Thyroid gland (tissue), 4 donors: ENCODE results near the gene NUDCD3.

ENCODE experiments used
- POLR2A ChIP-seq, 2 donors: fragments of 450-650 bp; IDR thresholded peaks; one replicate each; pipeline ENCODE4 v1.6.1; 2017; ENCODE audit warnings: antibody characterized with exemption in 2 of 2, mild to moderate bottlenecking in 2 of 2, moderate library complexity in 1 of 2
- TF ChIP-seq, protein P1 (sequence below), 6 experiments: fragments of 200-600 bp in 3 of 6; fragments of 450-650 bp in 3 of 6; sonication (generic) in 3 of 6; IDR thresholded peaks; one replicate each; pipeline ENCODE4 v1.5.1; 2016 to 2019; ENCODE audit warnings: antibody characterized with exemption in 6 of 6, mild to moderate bottlenecking in 2 of 6, inconsistent platforms in 1 of 6, moderate library complexity in 1 of 6

- TF ChIP-seq, protein P1, sequence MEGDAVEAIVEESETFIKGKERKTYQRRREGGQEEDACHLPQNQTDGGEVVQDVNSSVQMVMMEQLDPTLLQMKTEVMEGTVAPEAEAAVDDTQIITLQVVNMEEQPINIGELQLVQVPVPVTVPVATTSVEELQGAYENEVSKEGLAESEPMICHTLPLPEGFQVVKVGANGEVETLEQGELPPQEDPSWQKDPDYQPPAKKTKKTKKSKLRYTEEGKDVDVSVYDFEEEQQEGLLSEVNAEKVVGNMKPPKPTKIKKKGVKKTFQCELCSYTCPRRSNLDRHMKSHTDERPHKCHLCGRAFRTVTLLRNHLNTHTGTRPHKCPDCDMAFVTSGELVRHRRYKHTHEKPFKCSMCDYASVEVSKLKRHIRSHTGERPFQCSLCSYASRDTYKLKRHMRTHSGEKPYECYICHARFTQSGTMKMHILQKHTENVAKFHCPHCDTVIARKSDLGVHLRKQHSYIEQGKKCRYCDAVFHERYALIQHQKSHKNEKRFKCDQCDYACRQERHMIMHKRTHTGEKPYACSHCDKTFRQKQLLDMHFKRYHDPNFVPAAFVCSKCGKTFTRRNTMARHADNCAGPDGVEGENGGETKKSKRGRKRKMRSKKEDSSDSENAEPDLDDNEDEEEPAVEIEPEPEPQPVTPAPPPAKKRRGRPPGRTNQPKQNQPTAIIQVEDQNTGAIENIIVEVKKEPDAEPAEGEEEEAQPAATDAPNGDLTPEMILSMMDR (IDR thresholded peaks at IDR 0.05), result no peak
- TF ChIP-seq POLR2A (IDR thresholded peaks at IDR 0.05), result no peak
These were observed 81.9 kb downstream of the NUDCD3 start for GRCh38 chr7:44408596-44408995.
